GM21381 (cell line): ENCODE measurements around the gene AURKAIP1.
A peak's percentile ranks its signal among the peaks of the same experiment; 100 is the strongest.

Experiments used
- ATAC-seq: cut with Tn5 transposase; IDR thresholded peaks from one replicate; pipeline ENCODE4 v1.9.1; 2021; ENCODE audit warnings: mild to moderate bottlenecking, moderate library complexity; ENCODE audit not compliant: unreplicated experiment

Gene AURKAIP1

DNA sequence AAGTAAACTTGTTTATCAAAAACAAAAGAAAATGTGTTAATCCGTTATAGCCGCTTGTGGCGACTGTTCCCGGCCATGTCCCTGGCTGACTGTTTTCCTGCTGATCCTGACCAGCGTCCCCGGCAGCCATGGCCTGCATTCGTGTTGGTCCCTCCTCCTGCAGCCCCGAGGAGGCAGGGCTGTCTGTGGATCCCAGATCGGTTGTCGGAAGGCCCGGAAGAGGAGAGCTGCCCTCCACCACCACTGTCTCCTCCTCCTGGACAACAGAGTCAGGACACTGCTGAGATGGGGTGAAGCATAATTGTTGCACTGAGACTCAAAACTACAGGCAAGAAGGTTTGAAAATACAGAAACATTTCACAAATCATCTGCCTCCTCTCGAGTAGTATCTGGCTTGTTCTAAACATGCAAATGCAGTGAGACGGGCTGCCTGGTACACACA is 13.0 kb downstream of the AURKAIP1 start:
- ATAC-seq: no peak

DNA sequence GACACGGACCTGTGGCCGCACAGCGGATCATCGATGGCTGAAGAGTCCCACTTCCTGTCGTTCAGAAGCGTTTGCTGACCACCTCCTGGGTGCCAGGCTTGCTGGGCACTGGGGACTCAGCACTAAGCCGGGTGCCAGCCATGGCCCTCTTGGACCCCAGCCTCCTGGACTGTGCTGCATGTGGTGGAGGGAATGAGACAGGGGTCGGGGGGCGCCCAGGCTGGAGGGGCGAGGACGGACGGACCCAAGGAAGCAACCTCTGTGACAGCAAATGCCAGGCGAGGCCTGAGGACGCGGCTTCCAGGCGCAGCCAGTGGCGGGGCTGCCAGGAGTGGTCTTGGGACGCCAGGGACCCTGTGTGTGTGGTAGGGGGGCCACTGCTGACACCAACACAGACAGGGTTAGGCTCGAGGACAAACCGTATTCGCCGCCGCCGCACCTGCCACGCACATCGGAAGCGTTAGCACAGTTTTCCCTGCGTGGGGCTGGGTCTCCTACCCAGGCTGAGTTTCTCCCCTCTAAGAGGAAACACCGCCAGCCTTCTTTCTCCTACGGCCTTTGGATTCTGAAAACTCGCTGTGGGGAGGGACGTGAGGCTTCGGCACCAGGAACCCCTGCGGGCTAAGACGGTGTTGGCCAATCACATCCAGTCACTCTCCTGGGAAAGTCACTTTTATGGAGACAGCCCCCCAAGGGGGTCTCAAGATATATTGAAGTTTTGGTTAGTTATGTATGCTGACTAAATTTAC is 13.6 kb downstream of the AURKAIP1 start:
- no peak for ATAC-seq

- no peak for ATAC-seq
Observed at GRCh38 chr1:1360506-1361169, 14.4 kb downstream of the AURKAIP1 start.

GRCh38 chr1:1359664-1360468 is 15.1 kb downstream of the AURKAIP1 start:
- ATAC-seq: no peak

DNA sequence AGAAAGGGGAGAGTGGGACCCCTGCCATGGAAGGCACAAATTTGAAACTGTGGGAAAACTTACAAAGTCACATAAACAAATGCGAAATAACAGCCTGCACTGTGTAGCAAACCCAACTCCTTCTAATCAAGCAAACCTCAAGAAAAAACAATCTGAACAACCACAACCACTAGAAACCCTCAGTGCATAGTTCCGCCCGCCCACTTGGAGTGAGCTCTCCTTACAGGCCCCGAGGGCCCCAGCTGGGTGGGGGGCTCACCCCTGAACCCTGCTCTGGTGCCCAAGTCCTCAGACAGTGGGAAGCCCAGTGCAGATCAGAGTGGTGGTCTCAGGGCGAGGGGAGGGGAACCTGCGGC is 15.7 kb downstream of the AURKAIP1 start:
- no peak for ATAC-seq

GRCh38 chr1:1358433-1359271 is 16.4 kb downstream of the AURKAIP1 start, which contains the start of gene MXRA8:
Gene MXRA8 (minus strand): TSS chr1:1358555. CDS start chr1:1358504, 51 bp downstream.
- ATAC-seq: no peak

- no peak for ATAC-seq
Observed at GRCh38 chr1:1357871-1358432, 17.1 kb downstream of the AURKAIP1 start.

DNA sequence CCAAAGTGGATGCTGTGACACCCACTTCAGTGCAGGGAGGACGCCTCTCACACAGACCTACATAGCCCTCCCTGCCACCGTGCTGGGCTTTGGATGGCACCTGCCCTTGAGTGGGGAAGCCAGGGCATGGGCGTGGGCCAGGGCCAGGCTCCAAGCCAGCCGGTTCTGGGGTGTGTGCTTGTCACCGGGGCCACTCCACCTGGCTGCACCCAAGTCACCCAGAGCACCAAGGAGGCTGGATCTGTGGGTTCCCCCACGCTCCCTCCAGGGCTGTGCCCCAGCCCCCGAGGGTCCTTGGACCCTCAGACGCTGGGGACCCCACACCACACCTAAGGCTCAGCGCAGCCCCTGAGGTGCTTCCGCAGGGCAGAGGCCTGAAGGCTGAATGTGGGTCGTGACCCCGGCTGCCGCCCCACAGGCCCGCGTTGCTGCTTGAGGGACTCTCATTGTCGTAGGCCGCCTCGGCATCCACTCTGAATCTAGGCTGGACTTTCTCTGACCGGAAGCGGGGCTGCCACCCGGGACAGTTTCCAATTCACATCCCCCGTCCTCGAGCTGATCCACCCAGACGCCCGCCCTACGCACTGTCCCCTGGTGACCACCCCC is 18.1 kb downstream of the AURKAIP1 start:
- no peak for ATAC-seq

DNA sequence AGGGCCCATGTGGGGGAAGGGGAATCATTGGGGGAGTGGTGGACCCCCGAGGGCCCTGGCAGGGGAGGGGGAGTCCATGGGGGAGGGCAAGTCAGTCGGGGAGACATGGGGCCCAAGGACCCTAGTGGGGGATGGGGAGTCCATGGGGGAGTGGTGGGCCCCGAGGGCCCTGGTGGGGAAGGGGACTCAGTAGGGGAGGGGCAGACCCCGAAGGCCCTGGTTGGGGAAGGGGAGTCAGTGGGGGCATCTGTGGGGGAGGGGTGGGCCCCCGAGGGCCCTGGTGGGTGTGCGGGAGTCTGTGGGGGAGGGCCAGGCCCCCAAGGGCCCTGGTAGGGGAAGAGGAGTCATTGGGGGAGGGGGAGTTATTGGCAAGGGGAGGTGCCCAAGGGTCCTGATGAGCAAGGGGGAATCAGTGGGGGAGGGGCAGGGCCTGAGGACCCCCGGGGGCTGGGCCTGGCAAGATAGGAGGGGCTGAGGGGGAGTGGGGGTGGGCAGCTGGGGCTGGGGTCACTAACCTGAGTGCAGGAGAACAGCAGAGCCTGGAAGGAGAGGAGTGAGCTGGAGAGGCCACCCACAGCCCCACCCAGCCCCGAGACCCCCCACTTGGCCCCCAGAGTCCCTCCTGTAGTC is 18.7 kb downstream of the AURKAIP1 start:
- no peak for ATAC-seq

DNA sequence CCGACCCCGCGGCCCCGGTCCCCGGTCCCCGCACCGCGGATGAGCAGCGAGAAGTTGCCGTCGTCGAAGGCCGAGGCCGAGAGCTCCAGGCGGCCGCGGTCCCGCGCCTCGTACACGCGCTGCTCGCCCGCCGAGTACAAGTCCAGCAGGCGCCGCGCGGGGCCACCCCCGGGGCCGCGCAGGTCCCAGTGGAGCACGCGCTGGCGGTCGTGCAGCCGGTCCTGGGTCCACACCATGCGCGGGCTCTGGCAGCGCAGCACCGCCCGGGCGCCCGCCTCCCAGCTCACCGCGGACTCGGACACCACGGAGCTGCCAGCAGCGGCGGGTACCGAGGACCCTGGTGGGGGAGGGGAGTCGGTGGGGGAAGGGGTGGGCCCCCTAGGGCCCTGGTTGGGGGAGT is 19.6 kb downstream of the AURKAIP1 start:
- ATAC-seq: no peak

DNA sequence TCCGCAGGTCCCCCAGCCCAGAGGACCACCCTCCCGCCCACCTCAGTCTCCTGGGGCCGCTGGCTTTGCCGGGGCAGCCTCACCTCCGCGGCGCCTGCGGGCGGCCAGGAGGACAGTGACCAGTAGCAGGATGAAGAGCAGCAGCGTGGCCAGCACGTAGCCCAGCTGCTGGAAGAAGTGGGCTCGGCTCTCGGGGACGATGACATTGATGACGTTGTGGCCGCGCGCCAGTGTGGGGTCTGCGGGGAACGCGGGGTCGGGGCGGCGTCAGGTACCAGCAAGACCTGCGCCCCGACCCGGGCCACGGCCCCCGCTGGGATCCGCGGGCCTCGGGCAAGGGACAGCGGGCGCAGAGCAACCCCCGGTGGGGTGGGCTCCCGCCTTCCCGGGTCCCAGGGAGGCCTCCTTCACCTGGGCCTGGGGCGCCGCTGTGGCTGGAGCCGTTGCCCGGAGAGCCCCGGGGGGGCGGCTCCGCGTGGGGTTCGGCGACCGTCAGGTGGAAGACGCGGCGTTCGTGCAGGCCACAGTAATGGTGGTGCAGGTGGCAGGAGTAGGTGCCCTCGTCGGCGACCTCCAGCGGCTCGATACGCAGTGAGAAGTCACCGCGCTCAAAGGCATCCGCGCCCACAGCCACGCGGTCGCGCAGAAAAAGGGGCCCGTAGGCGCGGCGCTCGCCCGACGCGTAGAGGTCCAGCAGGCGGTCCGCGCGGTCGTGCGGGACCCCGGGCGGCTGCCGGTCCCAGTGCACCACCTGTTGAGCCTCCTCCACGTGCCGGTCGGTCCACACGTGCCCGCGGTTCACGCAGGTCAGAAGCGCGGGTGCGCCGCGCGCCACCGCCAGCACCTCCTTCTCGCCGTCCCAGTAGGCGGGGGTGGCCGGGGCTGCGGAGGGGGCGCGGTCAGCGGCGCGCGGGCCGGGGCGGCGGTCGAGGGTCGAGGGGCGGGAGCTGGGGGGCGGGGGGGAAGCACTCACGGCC is 20.4 kb downstream of the AURKAIP1 start:
- ATAC-seq: no peak

DNA sequence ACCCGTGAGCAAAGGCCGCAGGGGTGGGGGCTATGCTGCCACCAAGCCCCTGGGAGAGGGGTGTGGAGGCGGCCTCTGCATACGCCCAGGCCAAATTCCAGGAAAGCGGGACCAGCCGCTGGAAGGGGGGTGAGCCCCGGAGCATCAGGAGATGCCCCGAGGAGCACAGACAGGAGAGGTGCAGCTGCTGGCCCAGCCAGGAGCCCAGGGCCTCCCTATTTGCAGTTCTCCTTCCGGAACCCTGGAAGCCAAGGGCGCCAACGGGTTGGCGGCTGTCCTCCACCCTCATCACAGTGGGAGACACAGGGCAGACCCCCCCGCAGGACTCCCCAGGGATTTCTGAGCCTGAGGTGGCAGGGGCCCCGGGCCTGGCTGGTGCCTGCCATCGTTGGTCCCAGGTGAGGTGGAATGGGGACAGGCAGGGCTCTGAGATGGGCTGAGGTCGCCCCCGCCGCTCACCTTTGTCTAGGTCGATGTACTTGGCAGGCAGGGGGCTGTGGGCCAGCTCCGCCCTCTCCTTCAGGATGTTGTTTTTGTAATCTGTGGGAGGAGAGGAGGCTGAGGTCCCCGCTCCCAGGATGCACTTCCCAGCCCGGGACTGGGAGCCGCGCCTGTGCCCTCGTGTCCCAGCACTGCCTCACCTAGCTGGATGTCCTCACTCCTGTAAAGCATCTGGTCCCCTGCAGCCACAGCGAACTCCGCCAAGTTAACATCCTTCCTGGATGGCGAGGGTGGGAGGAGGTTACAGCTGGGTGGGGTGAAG is 21.4 kb downstream of the AURKAIP1 start:
- ATAC-seq: no peak

- ATAC-seq: no peak
Observed at GRCh38 chr1:1352786-1353388, 22.1 kb downstream of the AURKAIP1 start.

DNA sequence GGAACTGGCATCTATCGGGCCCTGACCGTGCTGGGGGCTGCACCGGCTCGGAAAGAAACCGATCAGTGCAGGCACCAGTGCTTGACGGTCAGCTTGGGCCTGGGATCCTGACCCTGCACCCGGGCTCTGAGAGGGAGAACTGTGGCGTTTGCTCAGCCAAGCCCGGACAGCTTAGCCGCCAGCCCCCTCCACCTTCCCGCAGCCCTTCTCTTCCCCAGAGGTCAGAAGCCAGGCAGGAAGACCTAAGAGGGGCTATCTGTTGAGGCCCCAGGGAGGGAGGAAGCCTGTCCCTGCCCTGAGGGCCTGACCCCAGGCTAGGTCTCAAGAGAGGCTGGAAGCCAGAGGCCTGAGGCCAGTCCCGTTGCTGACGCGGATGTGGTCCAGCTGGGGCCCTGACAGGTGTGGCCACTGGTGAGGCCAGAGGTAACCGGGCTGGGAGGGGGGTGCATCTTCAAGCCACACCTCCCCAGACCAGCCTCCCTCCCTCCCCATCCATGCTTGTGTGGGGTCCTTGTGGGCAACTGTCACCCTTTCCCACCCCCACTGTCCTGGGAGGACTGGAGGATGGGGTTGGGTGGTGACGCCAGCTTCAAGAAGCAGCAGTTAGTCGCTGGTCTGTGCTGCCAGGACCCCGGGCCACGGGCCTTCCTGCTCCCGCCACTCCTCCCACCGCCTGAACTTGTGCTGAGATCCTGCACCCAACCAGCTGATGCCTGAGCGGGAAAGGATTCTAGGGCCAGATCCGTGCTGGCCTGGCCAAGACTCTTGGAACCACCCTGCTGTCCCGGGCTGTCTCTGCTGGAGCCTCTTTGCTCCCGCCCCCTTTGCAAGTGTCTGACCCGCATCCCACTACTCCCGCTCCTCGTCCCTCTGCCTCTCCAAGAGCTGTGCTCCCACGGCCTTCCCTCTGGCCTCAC is 23.2 kb downstream of the AURKAIP1 start:
- ATAC-seq: no peak

DNA sequence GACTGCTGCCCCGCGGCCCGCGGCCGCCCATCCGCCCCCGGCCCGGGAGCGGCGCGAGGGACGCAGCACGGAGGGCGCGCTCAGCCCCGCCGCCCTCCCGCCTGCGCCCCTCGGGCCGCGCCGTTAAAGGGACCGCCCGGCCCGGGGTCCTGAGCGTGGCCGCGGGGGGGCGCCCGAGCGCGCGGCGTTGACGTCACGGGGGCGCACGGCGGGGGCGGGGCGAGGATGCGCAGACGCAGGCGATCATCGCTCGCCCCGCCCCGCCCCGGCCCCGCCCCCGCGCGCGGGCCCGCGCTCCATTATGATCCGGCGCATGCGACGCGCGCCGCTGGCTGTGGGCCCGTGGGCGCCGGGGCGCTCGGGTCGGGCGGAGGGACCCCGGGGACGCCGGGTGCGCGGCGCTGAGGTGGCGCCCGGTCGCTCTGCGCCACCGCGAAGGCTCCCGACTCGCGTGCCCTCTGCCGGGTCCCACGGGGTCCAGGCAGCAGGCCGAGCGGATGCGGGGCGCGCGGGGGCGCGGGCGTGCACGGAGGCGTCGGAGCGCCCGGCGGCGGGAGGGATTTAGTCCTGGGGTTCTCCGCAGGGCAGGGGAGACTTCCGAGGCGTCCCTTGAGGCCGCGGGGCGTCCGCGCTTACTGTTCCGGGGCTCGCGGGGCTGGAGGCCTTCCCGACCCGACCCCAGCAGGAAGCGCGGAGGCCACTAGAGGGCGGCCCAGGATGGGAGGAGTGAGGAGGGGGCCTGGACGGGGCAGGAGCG is 25.6 kb downstream of the AURKAIP1 start, which contains the start of gene DVL1:
Gene DVL1, minus strand, starts transcription at position 163 of the 757 bp plus-strand sequence. CDS start 353 bp downstream, outside the sequence.
- peak; percentile 64 for ATAC-seq
